ENCODE measurements around the gene SLC9B2. TPM values are rescaled to one million over a fixed set of nuclear protein-coding genes. Genes with fewer than 3 reads are reported as not detected.

SLC9B2 gene
- total RNA-seq, 1 donor from 2014 or later: 6.0 TPM

- DNase-seq (ENCODE audit: low spot score): peak; percentile 77
These were observed 441 bp downstream of the SLC9B2 start for GRCh38 chr4:103075894-103076746.

GRCh38 chr4:103075435-103075893 lies 1.1 kb downstream of the SLC9B2 start:
- DNase-seq (ENCODE audit: low spot score): peak; percentile 29

- DNase-seq (ENCODE audit: low spot score): no peak
These were observed 1.7 kb downstream of the SLC9B2 start for GRCh38 chr4:103074744-103075434.

GRCh38 chr4:103073792-103074438 lies 2.6 kb downstream of the SLC9B2 start:
- DNase-seq (ENCODE audit: low spot score): no peak

- DNase-seq (ENCODE audit: low spot score): no peak
These were observed 8.6 kb downstream of the SLC9B2 start for GRCh38 chr4:103067841-103068547.

GRCh38 chr4:103060453-103061148 lies 16.0 kb downstream of the SLC9B2 start:
- DNase-seq (ENCODE audit: low spot score): no peak

GRCh38 chr4:103054030-103054429 lies 22.5 kb downstream of the SLC9B2 start:
- DNase-seq (ENCODE audit: low spot score): no peak

GRCh38 chr4:103052779-103053178 lies 23.8 kb downstream of the SLC9B2 start:
- no peak for DNase-seq (ENCODE audit: low spot score)

- DNase-seq (ENCODE audit: low spot score): no peak
These were observed 24.4 kb downstream of the SLC9B2 start for GRCh38 chr4:103052145-103052544.

- no peak for DNase-seq (ENCODE audit: low spot score)
These were observed 25.7 kb downstream of the SLC9B2 start for GRCh38 chr4:103050736-103051436.

GRCh38 chr4:103046416-103047290 lies 29.9 kb downstream of the SLC9B2 start:
- DNase-seq (ENCODE audit: low spot score): peak; percentile 29

- DNase-seq (ENCODE audit: low spot score): no peak
These were observed 32.4 kb downstream of the SLC9B2 start for GRCh38 chr4:103044183-103044582.

- DNase-seq (ENCODE audit: low spot score): no peak
These were observed 40.4 kb downstream of the SLC9B2 start for GRCh38 chr4:103036169-103036568.

GRCh38 chr4:103032574-103032973 lies 44.0 kb downstream of the SLC9B2 start:
- DNase-seq (ENCODE audit: low spot score): no peak

- DNase-seq (ENCODE audit: low spot score): no peak
These were observed 45.8 kb downstream of the SLC9B2 start for GRCh38 chr4:103030791-103031190.

GRCh38 chr4:103029300-103029699 lies 47.3 kb downstream of the SLC9B2 start:
- DNase-seq (ENCODE audit: low spot score): no peak

- no peak for DNase-seq (ENCODE audit: low spot score)
These were observed 49.7 kb downstream of the SLC9B2 start for GRCh38 chr4:103026868-103027267.

- DNase-seq (ENCODE audit: low spot score): no peak
These were observed 51.6 kb downstream of the SLC9B2 start for GRCh38 chr4:103024996-103025395.

GRCh38 chr4:103021120-103021519 lies 55.4 kb downstream of the SLC9B2 start:
- no peak for DNase-seq (ENCODE audit: low spot score)

Data from umbilical cord (tissue), 2 donors.